ENCODE data around the gene CYSRT1.

The CYSRT1 gene

GRCh38 chr9:137227054-137227852 is 2.3 kb downstream of the CYSRT1 start, which contains the start of gene RNF224:
RNF224 (plus strand) TSS chr9:137227502; CDS start chr9:137228336, 834 bp downstream.
- peak; percentile 42 for DNase-seq

GRCh38 chr9:137227853-137228505 is 3.0 kb downstream of the CYSRT1 start:
- DNase-seq = no peak

- DNase-seq = no peak
These were observed 3.6 kb downstream of the CYSRT1 start for GRCh38 chr9:137228506-137228967.

GRCh38 chr9:137228968-137229896 is 4.3 kb downstream of the CYSRT1 start:
- DNase-seq = no peak

- DNase-seq = no peak
These were observed 5.1 kb downstream of the CYSRT1 start for GRCh38 chr9:137229903-137230704.

- DNase-seq = no peak
These were observed 5.9 kb downstream of the CYSRT1 start, which contains the start of gene SLC34A3 for GRCh38 chr9:137230705-137231371. SLC34A3 (plus strand) TSS chr9:137230901; CDS start chr9:137231703, 802 bp downstream.

GRCh38 chr9:137231372-137232039 is 6.5 kb downstream of the CYSRT1 start:
- no peak for DNase-seq

- no peak for DNase-seq
These were observed 7.1 kb downstream of the CYSRT1 start for GRCh38 chr9:137232101-137232500.

GRCh38 chr9:137232510-137232909 is 7.5 kb downstream of the CYSRT1 start:
- DNase-seq = no peak

GRCh38 chr9:137233143-137233980 is 8.4 kb downstream of the CYSRT1 start:
- no peak for DNase-seq

- DNase-seq = no peak
These were observed 9.2 kb downstream of the CYSRT1 start for GRCh38 chr9:137234055-137234697.

- DNase-seq = no peak
These were observed 9.9 kb downstream of the CYSRT1 start for GRCh38 chr9:137234758-137235423.

GRCh38 chr9:137235424-137236237 is 10.7 kb downstream of the CYSRT1 start:
- no peak for DNase-seq

GRCh38 chr9:137236238-137236935 is 11.4 kb downstream of the CYSRT1 start:
- peak; percentile 77 for DNase-seq

- no peak for DNase-seq
These were observed 12.0 kb downstream of the CYSRT1 start for GRCh38 chr9:137236936-137237421.

- DNase-seq = peak; percentile 73
These were observed 13.1 kb downstream of the CYSRT1 start for GRCh38 chr9:137237759-137238726.
